Measurements from ENCODE around the gene FANCG.
A peak's percentile ranks its signal among the peaks of the same experiment; 100 is the strongest.

The FANCG gene

GRCh38 chr9:35114113-35114839 lies 34.5 kb upstream of the FANCG start:
- no peaks in the 10 kb centered on the region for H3K36me3 ChIP-seq
- H3K27ac ChIP-seq, result peak overlapping the region; percentile 70
- DNase-seq, result peak; percentile 87
- TF ChIP-seq, protein P1, sequence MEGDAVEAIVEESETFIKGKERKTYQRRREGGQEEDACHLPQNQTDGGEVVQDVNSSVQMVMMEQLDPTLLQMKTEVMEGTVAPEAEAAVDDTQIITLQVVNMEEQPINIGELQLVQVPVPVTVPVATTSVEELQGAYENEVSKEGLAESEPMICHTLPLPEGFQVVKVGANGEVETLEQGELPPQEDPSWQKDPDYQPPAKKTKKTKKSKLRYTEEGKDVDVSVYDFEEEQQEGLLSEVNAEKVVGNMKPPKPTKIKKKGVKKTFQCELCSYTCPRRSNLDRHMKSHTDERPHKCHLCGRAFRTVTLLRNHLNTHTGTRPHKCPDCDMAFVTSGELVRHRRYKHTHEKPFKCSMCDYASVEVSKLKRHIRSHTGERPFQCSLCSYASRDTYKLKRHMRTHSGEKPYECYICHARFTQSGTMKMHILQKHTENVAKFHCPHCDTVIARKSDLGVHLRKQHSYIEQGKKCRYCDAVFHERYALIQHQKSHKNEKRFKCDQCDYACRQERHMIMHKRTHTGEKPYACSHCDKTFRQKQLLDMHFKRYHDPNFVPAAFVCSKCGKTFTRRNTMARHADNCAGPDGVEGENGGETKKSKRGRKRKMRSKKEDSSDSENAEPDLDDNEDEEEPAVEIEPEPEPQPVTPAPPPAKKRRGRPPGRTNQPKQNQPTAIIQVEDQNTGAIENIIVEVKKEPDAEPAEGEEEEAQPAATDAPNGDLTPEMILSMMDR (IDR thresholded peaks at IDR 0.05; ENCODE audit: low read depth, low read length), result no peak
- no peaks in the 10 kb centered on the region for H3K27me3 ChIP-seq (ENCODE audit: insufficient read depth, low read depth, severe bottlenecking)
- H3K4me3 ChIP-seq (ENCODE audit: low read depth, low read length), result peak overlapping the region; percentile 70
- H3K9me3 ChIP-seq (ENCODE audit: severe bottlenecking), result no peaks in the 10 kb centered on the region

GRCh38 chr9:35112257-35113020 lies 32.7 kb upstream of the FANCG start:
- Histone ChIP-seq H3K27ac (no peak overlapping the region), H3K36me3 (no peaks in the 10 kb centered on the region), H3K27me3 (ENCODE audit: insufficient read depth, low read depth, severe bottlenecking) (no peaks in the 10 kb centered on the region), H3K9me3 (ENCODE audit: severe bottlenecking) (no peaks in the 10 kb centered on the region), H3K4me3 (ENCODE audit: low read depth, low read length) (no peak overlapping the region)
- DNase-seq, result no peak
- TF ChIP-seq, protein P1 (IDR thresholded peaks at IDR 0.05; ENCODE audit: low read depth, low read length), result no peak

- TF ChIP-seq, protein P1 (IDR thresholded peaks at IDR 0.05; ENCODE audit: low read depth, low read length), result no peak
- Histone ChIP-seq H3K9me3 (ENCODE audit: severe bottlenecking) (no peaks in the 10 kb centered on the region), H3K27ac (peak overlapping the region; percentile 38; the same call in 1 of the 2 replicates), H3K36me3 (0 out of 2 replicates have a peak, but pooled peaks cover 4% of the 10 kb centered on the region), H3K27me3 (ENCODE audit: insufficient read depth, low read depth, severe bottlenecking) (no peaks in the 10 kb centered on the region), H3K4me3 (ENCODE audit: low read depth, low read length) (peak overlapping the region; percentile 63)
- DNase-seq, result peak; percentile 99
Measured at GRCh38 chr9:35111001-35111933, 31.5 kb upstream of the FANCG start.

GRCh38 chr9:35110327-35110761 lies 30.6 kb upstream of the FANCG start:
- no peak overlapping the region for H3K4me3 ChIP-seq (ENCODE audit: low read depth, low read length)
- TF ChIP-seq, protein P1 (IDR thresholded peaks at IDR 0.05; ENCODE audit: low read depth, low read length), result no peak
- 0 out of 2 replicates have a peak, but pooled peaks cover 4% of the 10 kb centered on the region for H3K36me3 ChIP-seq
- H3K27ac ChIP-seq, result no peak overlapping the region
- no peaks in the 10 kb centered on the region for H3K9me3 ChIP-seq (ENCODE audit: severe bottlenecking)
- no peaks in the 10 kb centered on the region for H3K27me3 ChIP-seq (ENCODE audit: insufficient read depth, low read depth, severe bottlenecking)
- no peak for DNase-seq

- no peak for DNase-seq
- Histone ChIP-seq H3K36me3 (0 out of 2 replicates have a peak, but pooled peaks cover 4% of the 10 kb centered on the region), H3K27ac (no peak overlapping the region), H3K9me3 (ENCODE audit: severe bottlenecking) (no peaks in the 10 kb centered on the region), H3K4me3 (ENCODE audit: low read depth, low read length) (no peak overlapping the region), H3K27me3 (ENCODE audit: insufficient read depth, low read depth, severe bottlenecking) (no peaks in the 10 kb centered on the region)
- TF ChIP-seq, protein P1 (IDR thresholded peaks at IDR 0.05; ENCODE audit: low read depth, low read length), result no peak
Measured at GRCh38 chr9:35108946-35109575, 29.3 kb upstream of the FANCG start.
